ENCODE data around the gene ZMAT2.

GRCh38 chr5:140725799-140726471 lies 25.7 kb downstream of the ZMAT2 start:
- no peak for TF ChIP-seq ZBTB33 (IDR thresholded peaks at IDR 0.05)
- no peak for TF ChIP-seq CTCF (IDR thresholded peaks at IDR 0.05 in 2 of 3, conservative IDR thresholded peaks at IDR 0.05 in 1 of 3; ENCODE audit: control insufficient read depth in 2 of 3, extremely low read depth in 1 of 3, insufficient read depth in 1 of 3, low read depth in 3 of 3, low read length in 3 of 3)
- no peak for TF ChIP-seq TBL1XR1 (IDR thresholded peaks at IDR 0.05; ENCODE audit: low read depth, low read length)
- peak; percentile 91 for TF ChIP-seq REST (IDR thresholded peaks at IDR 0.05; ENCODE audit: low read depth, low read length)
- no peak for TF ChIP-seq POLR2A (IDR thresholded peaks at IDR 0.05; ENCODE audit: low read depth, low read length)
- no peak for TF ChIP-seq SRF (IDR thresholded peaks at IDR 0.05; ENCODE audit: low read depth in 2 of 2, low read length in 2 of 2)
- no peak for TF ChIP-seq SP1 (IDR thresholded peaks at IDR 0.05; ENCODE audit: low read depth, low read length)
- peak; percentile 94; the same call in 1 of the 2 replicates for TF ChIP-seq BACH1 (IDR thresholded peaks at IDR 0.05; ENCODE audit: borderline replicate concordance)
- TF ChIP-seq TCF3 (IDR thresholded peaks at IDR 0.05; ENCODE audit: borderline replicate concordance, insufficient read depth, low read depth, low read length): no peak
- TF ChIP-seq E2F8 (IDR thresholded peaks at IDR 0.05; ENCODE audit: low read depth, partially characterized antibody): no peak
